ENCODE results near the gene PIN4. TPM values are rescaled to one million over a fixed set of nuclear protein-coding genes. Genes with fewer than 3 reads are reported as not detected.
"Not testable (repeated sequence)": the region's sequence is repeated elsewhere in the genome, so short reads cannot be mapped to it uniquely, and the experiment has no call there.

PIN4 gene
- total and polyA plus RNA-seq, 10 of the 15 experiments (the other 5 are each of a cell fraction or from before 2014, with no cell fraction given): 8.2 to 53.6 (median 33.9) TPM

DNA sequence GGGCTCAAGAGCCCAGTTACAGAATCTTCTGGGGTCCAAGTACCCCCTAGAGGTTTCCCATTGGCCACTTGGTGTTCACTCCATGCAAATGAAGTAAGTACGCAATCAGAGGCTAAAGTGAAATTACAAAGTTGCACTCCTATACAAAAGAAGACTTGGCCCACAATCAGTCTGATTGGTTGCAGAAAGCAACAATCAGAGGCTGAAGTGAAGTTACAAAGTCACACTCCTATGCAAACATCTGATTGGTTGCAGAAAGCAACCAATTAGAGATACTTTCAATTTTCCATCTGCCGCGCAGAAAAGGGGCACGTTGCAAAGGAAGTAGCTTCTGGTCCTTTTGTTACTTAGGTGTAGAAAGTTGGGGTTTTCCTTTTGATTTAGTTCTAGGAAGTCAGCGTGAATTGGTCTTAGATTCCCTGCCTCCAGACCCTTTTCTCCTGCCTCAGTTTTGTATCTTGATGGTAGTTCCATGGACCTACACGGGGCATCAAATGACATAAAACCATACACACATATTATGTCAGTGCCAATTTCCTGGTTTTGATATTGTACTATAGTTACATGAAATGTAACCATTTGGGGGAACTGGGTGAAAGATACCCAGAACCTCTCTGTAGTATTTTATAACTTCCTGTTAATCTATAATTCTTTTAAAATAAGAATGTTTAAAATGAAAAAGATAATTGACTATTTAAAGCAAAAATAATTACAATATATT, 12.4 kb upstream of the PIN4 start (continued):
- TF ChIP-seq ETV6 (conservative IDR thresholded peaks at IDR 0.05 in 1 of 2, IDR thresholded peaks at IDR 0.05 in 1 of 2; ENCODE audit: borderline replicate concordance in 1 of 2, low read depth in 1 of 2): no peak
- no peak for TF ChIP-seq SMC3 (IDR thresholded peaks at IDR 0.05; ENCODE audit: borderline replicate concordance, low read length)
- no peak for TF ChIP-seq RCOR1 (conservative IDR thresholded peaks at IDR 0.05; ENCODE audit: low read depth, low read length)
- TF ChIP-seq SIN3A (IDR thresholded peaks at IDR 0.05; ENCODE audit: low read depth, low read length): no peak

DNA sequence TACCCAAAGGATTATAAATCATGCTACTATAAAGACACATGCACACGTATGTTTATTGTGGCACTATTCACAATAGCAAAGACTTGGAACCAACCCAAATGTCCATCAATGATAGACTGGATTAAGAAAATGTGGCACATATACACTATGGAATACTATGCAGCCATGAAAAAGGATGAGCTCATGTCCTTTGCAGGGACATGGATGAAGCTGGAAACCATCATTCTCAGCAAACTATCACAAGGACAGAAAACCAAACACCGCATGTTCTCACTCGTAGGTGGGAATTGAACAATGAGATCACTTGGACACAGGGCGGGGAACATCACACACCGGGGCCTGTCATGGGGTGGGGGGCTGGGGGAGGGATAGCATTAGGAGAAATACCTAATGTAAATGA, 5.3 kb upstream of the PIN4 start:
- POLR2A ChIA-PET; H3K27ac ChIP-seq (ENCODE audit: control insufficient read depth, insufficient read depth); SMC1A ChIA-PET (ENCODE audit: uncharacterized antibody, unreplicated experiment); intact Hi-C loops (cut with micrococcal nuclease; ENCODE audit: unreplicated experiment); BruUV-seq (replicated peaks); ATAC-seq; H3K4me3 ChIP-seq; CTCF ChIA-PET; DNase-seq (ENCODE audit: low read depth, low spot score); H3K79me2 ChIP-seq (ENCODE audit: control insufficient read depth, insufficient read depth, low read length); FAIRE-seq; H2AFZ ChIP-seq (ENCODE audit: control insufficient read depth, low read depth, low read length); in situ Hi-C loops (cut with MboI); H3K4me2 ChIP-seq (ENCODE audit: control insufficient read depth, insufficient read depth); H3K36me3 ChIP-seq (ENCODE audit: control insufficient read depth in 2 of 2, insufficient read depth in 2 of 2, low read length in 1 of 2); H3K9ac ChIP-seq (ENCODE audit: control insufficient read depth, insufficient read depth, low read length); H3K4me1 ChIP-seq (ENCODE audit: control insufficient read depth, insufficient read depth, low read length); H3K9me3 ChIP-seq (replicated peaks; ENCODE audit: control insufficient read depth, insufficient read depth, low read length); H3K27me3 ChIP-seq (replicated peaks in 1 of 2; ENCODE audit: control insufficient read depth in 2 of 2, insufficient read depth in 2 of 2, low read length in 1 of 2); H4K20me1 ChIP-seq (ENCODE audit: control insufficient read depth, insufficient read depth); RAD21 ChIA-PET (ENCODE audit: unreplicated experiment): not testable (repeated sequence)
- 87% methylated on average over 4 of the region's 5 CpGs for WGBS (ENCODE audit: insufficient coverage, insufficient replicate concordance, low lambda C conversion rate, missing lambda C conversion rate)

GRCh38 chrX:72176981-72177380, 4.6 kb upstream of the PIN4 start:
- ChIA-PET RAD21 (ENCODE audit: unreplicated experiment) (no interaction called here), SMC1A (ENCODE audit: uncharacterized antibody, unreplicated experiment) (no interaction called here), POLR2A (no interaction called here), CTCF (no interaction called here)
- H3K9ac ChIP-seq (ENCODE audit: control insufficient read depth, insufficient read depth, low read length): no peak overlapping the region
- FAIRE-seq (no peak), DNase-seq (ENCODE audit: low read depth, low spot score) (no peak), ATAC-seq (no peak)
- H3K27me3 ChIP-seq (replicated peaks in 1 of 2; ENCODE audit: control insufficient read depth in 2 of 2, insufficient read depth in 2 of 2, low read length in 1 of 2): no peaks in the 10 kb centered on the region
- no peaks in the 10 kb centered on the region for H3K4me1 ChIP-seq (ENCODE audit: control insufficient read depth, insufficient read depth, low read length)
- peaks cover 4% of the 10 kb centered on the region for H3K79me2 ChIP-seq (ENCODE audit: control insufficient read depth, insufficient read depth, low read length)
- no TSS peak for BruUV-seq (replicated peaks)
- 91% methylated on average over 2 of the region's 2 CpGs for WGBS (ENCODE audit: insufficient coverage, insufficient replicate concordance, low lambda C conversion rate, missing lambda C conversion rate)
- no peak overlapping the region for H3K4me3 ChIP-seq
- H3K36me3 ChIP-seq (ENCODE audit: control insufficient read depth in 2 of 2, insufficient read depth in 2 of 2, low read length in 1 of 2): no peaks in the 10 kb centered on the region
- in situ Hi-C loops (cut with MboI) (no loop called here), intact Hi-C loops (cut with micrococcal nuclease; ENCODE audit: unreplicated experiment) (no loop called here)
- H3K27ac ChIP-seq (ENCODE audit: control insufficient read depth, insufficient read depth): no peak overlapping the region
- H3K9me3 ChIP-seq (replicated peaks; ENCODE audit: control insufficient read depth, insufficient read depth, low read length): no peaks in the 10 kb centered on the region
- H3K4me2 ChIP-seq (ENCODE audit: control insufficient read depth, insufficient read depth): no peak overlapping the region
- no peaks in the 10 kb centered on the region for H4K20me1 ChIP-seq (ENCODE audit: control insufficient read depth, insufficient read depth)
- H2AFZ ChIP-seq (ENCODE audit: control insufficient read depth, low read depth, low read length): no peak overlapping the region
- no peak for TF ChIP-seq JUND (IDR thresholded peaks at IDR 0.05; ENCODE audit: low read depth, low read length)
- no peak for TF ChIP-seq HDAC2 (IDR thresholded peaks at IDR 0.05)
- TF ChIP-seq, protein P1, sequence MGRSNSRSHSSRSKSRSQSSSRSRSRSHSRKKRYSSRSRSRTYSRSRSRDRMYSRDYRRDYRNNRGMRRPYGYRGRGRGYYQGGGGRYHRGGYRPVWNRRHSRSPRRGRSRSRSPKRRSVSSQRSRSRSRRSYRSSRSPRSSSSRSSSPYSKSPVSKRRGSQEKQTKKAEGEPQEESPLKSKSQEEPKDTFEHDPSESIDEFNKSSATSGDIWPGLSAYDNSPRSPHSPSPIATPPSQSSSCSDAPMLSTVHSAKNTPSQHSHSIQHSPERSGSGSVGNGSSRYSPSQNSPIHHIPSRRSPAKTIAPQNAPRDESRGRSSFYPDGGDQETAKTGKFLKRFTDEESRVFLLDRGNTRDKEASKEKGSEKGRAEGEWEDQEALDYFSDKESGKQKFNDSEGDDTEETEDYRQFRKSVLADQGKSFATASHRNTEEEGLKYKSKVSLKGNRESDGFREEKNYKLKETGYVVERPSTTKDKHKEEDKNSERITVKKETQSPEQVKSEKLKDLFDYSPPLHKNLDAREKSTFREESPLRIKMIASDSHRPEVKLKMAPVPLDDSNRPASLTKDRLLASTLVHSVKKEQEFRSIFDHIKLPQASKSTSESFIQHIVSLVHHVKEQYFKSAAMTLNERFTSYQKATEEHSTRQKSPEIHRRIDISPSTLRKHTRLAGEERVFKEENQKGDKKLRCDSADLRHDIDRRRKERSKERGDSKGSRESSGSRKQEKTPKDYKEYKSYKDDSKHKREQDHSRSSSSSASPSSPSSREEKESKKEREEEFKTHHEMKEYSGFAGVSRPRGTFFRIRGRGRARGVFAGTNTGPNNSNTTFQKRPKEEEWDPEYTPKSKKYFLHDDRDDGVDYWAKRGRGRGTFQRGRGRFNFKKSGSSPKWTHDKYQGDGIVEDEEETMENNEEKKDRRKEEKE (IDR thresholded peaks at IDR 0.05): no peak
- no peak for TF ChIP-seq RUNX3 (IDR thresholded peaks at IDR 0.05; ENCODE audit: low read length)
- TF ChIP-seq IRF4 (IDR thresholded peaks at IDR 0.05; ENCODE audit: low read depth, low read length): no peak
- no peak for TF ChIP-seq HCFC1 (IDR thresholded peaks at IDR 0.05; ENCODE audit: low read length)
- TF ChIP-seq, protein P2, sequence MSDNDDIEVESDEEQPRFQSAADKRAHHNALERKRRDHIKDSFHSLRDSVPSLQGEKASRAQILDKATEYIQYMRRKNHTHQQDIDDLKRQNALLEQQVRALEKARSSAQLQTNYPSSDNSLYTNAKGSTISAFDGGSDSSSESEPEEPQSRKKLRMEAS (IDR thresholded peaks at IDR 0.05; ENCODE audit: low read depth, low read length): no peak
- no peak for TF ChIP-seq NR2C2 (IDR thresholded peaks at IDR 0.05; ENCODE audit: borderline replicate concordance, control insufficient read depth, insufficient read length, low read depth)
- TF ChIP-seq RB1 (IDR thresholded peaks at IDR 0.05; ENCODE audit: borderline replicate concordance): no peak
- TF ChIP-seq SMAD1 (IDR thresholded peaks at IDR 0.05; ENCODE audit: low read depth, partially characterized antibody): no peak
- TF ChIP-seq PAX8 (IDR thresholded peaks at IDR 0.05): no peak

All from GM12878 (cell line).